PC-3 (cell line): ENCODE results near the gene MYH8. TPM values are rescaled to one million over a fixed set of nuclear protein-coding genes. Genes with fewer than 3 reads are reported as not detected.

Experiments used
- ATAC-seq: fragments of 200-7000 bp; cut with Tn5 transposase; 2 replicates; pipeline ENCODE4 v1.9.1; 2020; ENCODE audit warnings: mild to moderate bottlenecking, moderate library complexity
- Bru-seq: library from RNA; stranded (reverse); fragments of 400-500 nt; gene quantifications from one replicate; lab custom pipeline; 2021; lab: Mats Ljungman, UMichigan
- BruChase-seq, 2 experiments: library from RNA; stranded (reverse); fragments of 400-500 nt; gene quantifications; one replicate each; lab custom pipeline; 2021; lab: Mats Ljungman, UMichigan
- BruUV-seq: library from RNA; stranded (reverse); fragments of 400-500 nt; replicated peaks from 2 replicates; lab custom pipeline; 2021; lab: Mats Ljungman, UMichigan
- CTCF ChIA-PET: fragments of 300-600 bp; sonication (Branson Sonifier 250); formaldehyde crosslinking; loops from one replicate; lab custom pipeline; 2022; ENCODE audit warnings: antibody characterized with exemption; lab: Charles Lee
- POLR2A ChIA-PET: fragments of 300-600 bp; sonication (Branson Sonifier 250); formaldehyde crosslinking; loops from one replicate; lab custom pipeline; 2022; ENCODE audit warnings: antibody characterized with exemption; ENCODE audit not compliant: unreplicated experiment; lab: Charles Lee
- DNase-seq: peaks from one replicate; pipeline ENCODE4 v3.0.0-alpha.2; 2015
- H2AFZ ChIP-seq: fragments of 300-600 bp; sonication (generic); 2 replicates; pipeline ENCODE4 v1.6.0; 2016; ENCODE audit warnings: antibody characterized with exemption, low read length
- H3F3A ChIP-seq: fragments of 300-600 bp; sonication (generic); one replicate; pipeline ENCODE4 v1.6.0; 2017; ENCODE audit warnings: antibody characterized with exemption, low read length, control low read depth, mild to moderate bottlenecking; ENCODE audit not compliant: unreplicated experiment
- H3K27ac ChIP-seq: fragments of 300-600 bp; sonication (generic); 2 replicates; pipeline ENCODE4 v1.5.1; 2016; ENCODE audit warnings: mild to moderate bottlenecking, low read length
- H3K27me3 ChIP-seq: fragments of 300-600 bp; sonication (generic); 2 replicates; pipeline ENCODE4 v1.6.1; 2016; ENCODE audit warnings: low read length, mixed read lengths
- H3K36me3 ChIP-seq: fragments of 300-600 bp; sonication (generic); 2 replicates; pipeline ENCODE4 v1.6.1; 2016; ENCODE audit warnings: low read depth, mixed run types, low read length, mixed read lengths
- H3K4me1 ChIP-seq: fragments of 300-600 bp; sonication (generic); 2 replicates; pipeline ENCODE4 v1.5.1; 2016; ENCODE audit warnings: low read length; ENCODE audit not compliant: insufficient read depth
- H3K4me2 ChIP-seq: fragments of 300-600 bp; sonication (generic); 2 replicates; pipeline ENCODE4 v1.6.0; 2016; ENCODE audit warnings: low read length
- H3K4me3 ChIP-seq: fragments of 300-600 bp; sonication (generic); 2 replicates; pipeline ENCODE4 v1.5.1; 2016; ENCODE audit warnings: mild to moderate bottlenecking, low read length, mixed read lengths
- H3K79me2 ChIP-seq: fragments of 300-600 bp; sonication (generic); 2 replicates; pipeline ENCODE4 v1.6.1; 2017; ENCODE audit warnings: low read length, mixed read lengths
- H3K9ac ChIP-seq: fragments of 300-600 bp; sonication (generic); 2 replicates; pipeline ENCODE4 v1.6.0; 2016; ENCODE audit warnings: mild to moderate bottlenecking, low read length
- H3K9me2 ChIP-seq: fragments of 300-600 bp; sonication (generic); replicated peaks from 2 replicates; pipeline ENCODE4 v1.6.1; 2016; ENCODE audit warnings: mixed run types, low read length, mixed read lengths
- H3K9me3 ChIP-seq: fragments of 300-600 bp; sonication (generic); 2 replicates; pipeline ENCODE4 v1.6.1; 2016; ENCODE audit warnings: low read length, mixed read lengths
- H4K20me1 ChIP-seq: fragments of 300-600 bp; sonication (generic); 2 replicates; pipeline ENCODE4 v1.6.1; 2016; ENCODE audit warnings: low read length, mixed read lengths
- CTCF ChIP-seq: fragments of 300-600 bp; sonication (generic); conservative IDR thresholded peaks from 2 replicates; pipeline ENCODE4 v1.5.1; 2017; ENCODE audit warnings: antibody characterized with exemption, low read depth, mild to moderate bottlenecking, low read length
- EZH2 ChIP-seq: fragments of 300-600 bp; sonication (generic); IDR thresholded peaks from one replicate; pipeline ENCODE4 v1.6.1; 2017; ENCODE audit warnings: antibody characterized with exemption, mild to moderate bottlenecking, low read length; ENCODE audit not compliant: unreplicated experiment
- EZH2phosphoT487 ChIP-seq: fragments of 300-600 bp; sonication (generic); IDR thresholded peaks from 2 replicates; pipeline ENCODE4 v1.6.1; 2018; ENCODE audit warnings: mild to moderate bottlenecking, antibody characterized with exemption, low read length, borderline replicate concordance
- intact Hi-C: fragments of 100-400 bp; cut with micrococcal nuclease; formaldehyde crosslinking; loops from 2 replicates; pipeline ENCODE4 v1.9.0; 2023
- long read RNA-seq: library from polyadenylated mRNA; unstranded; transcript quantifications from one replicate; pipeline ENCODE4 v2.0.0, GENCODE V29; 2021; ENCODE audit not compliant: unreplicated experiment
- total RNA-seq: library from RNA; depleted of rRNA; stranded (reverse); fragments of >200 nt; gene quantifications from 2 replicates; pipeline ENCODE4 v1.2.3, GENCODE V29; 2014; rRNA removed

The MYH8 gene
- total RNA-seq (not detected in 2 replicates), Bru-seq, nascent RNA (not detected), BruChase-seq, experiment 1, labeled RNA remaining after a 6-hour chase (not detected), BruChase-seq, experiment 2, labeled RNA remaining after a 2-hour chase (not detected)
- long read RNA-seq: 0 reads

DNA sequence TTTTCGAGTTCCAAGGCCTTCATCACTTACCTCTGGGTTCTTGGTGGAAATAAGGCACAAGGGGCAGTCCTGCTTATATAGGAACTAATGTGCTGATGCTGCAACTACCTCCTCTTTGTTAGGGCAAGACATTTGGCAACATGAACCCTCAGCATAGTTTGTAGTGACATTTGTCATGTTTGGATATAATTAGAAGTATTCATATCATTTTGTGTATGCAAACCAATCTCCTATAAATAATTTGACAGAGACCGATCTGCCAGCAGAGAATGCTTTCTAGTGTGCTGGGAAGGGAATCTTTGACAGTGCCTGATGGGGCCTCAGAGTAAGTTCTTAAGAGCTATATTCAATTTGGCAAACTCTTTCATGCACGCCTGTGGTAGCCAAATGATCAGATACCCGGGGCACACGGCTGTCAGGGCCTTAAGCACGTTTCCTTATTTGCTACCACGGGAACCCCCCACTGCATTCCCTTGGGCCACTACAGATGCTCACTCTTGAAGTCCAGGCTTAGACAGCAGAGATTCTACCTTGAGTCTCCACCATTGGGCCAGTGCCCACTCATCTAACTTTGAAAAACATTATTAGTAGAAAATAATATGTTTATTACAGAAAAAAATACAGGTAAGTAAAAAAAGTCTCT, at the start of gene MYH8:
Gene MYH8, minus strand, starts transcription at position 51 of the 643 bp plus-strand sequence. CDS start 1,723 bp downstream, outside the sequence.
- H3K4me3 ChIP-seq: no peak within 1 kb of the TSS
- intact Hi-C loops: no loop called here
- POLR2A ChIA-PET: no interaction called here
- no TSS peak for BruUV-seq
- TF ChIP-seq EZH2: no peak
- TF ChIP-seq EZH2phosphoT487: no peak
- TF ChIP-seq CTCF: no peak
- no peaks in the 10 kb centered on the region for H3K9me2 ChIP-seq
- no peaks in the 10 kb centered on the region for H3K36me3 ChIP-seq
- H3K9ac ChIP-seq: no peak within 1 kb of the TSS
- peaks cover 11% of the 10 kb centered on the region; the same call in 1 of the 2 replicates for H3K27me3 ChIP-seq
- no peaks in the 10 kb centered on the region for H3K4me1 ChIP-seq
- H4K20me1 ChIP-seq: no peaks in the 10 kb centered on the region
- DNase-seq (no peak), ATAC-seq (no peak)
- H3K9me3 ChIP-seq: no peaks in the 10 kb centered on the region
- no peak within 1 kb of the TSS for H3K27ac ChIP-seq
- H3F3A ChIP-seq: no peaks in the 10 kb centered on the region
- H2AFZ ChIP-seq: no peak within 1 kb of the TSS
- H3K4me2 ChIP-seq: no peak within 1 kb of the TSS
- CTCF ChIA-PET: no interaction called here
- H3K79me2 ChIP-seq: no peaks in the 10 kb centered on the region

GRCh38 chr17:10469459-10469858, 47.7 kb upstream of the MYH8 start, which contains the start of gene MYH4:
Gene MYH4 (minus strand): TSS chr17:10469559. CDS start chr17:10466745, 2,814 bp downstream.
- Histone ChIP-seq H3K27ac (no peak within 1 kb of the TSS), H3K4me1 (no peaks in the 10 kb centered on the region), H3K9me2 (no peaks in the 10 kb centered on the region), H3K9ac (no peak within 1 kb of the TSS), H4K20me1 (no peaks in the 10 kb centered on the region), H2AFZ (no peak within 1 kb of the TSS), H3K36me3 (no peaks in the 10 kb centered on the region), H3K9me3 (no peaks in the 10 kb centered on the region), H3K79me2 (no peaks in the 10 kb centered on the region), H3K27me3 (no peaks in the 10 kb centered on the region), H3K4me2 (no peak within 1 kb of the TSS), H3F3A (no peaks in the 10 kb centered on the region), H3K4me3 (no peak within 1 kb of the TSS)
- TF ChIP-seq EZH2 (no peak), EZH2phosphoT487 (no peak), CTCF (no peak)
- no peak for ATAC-seq
- intact Hi-C loops: no loop called here
- no TSS peak for BruUV-seq
- no peak for DNase-seq
- CTCF ChIA-PET: no interaction called here
- POLR2A ChIA-PET: no interaction called here

DNA sequence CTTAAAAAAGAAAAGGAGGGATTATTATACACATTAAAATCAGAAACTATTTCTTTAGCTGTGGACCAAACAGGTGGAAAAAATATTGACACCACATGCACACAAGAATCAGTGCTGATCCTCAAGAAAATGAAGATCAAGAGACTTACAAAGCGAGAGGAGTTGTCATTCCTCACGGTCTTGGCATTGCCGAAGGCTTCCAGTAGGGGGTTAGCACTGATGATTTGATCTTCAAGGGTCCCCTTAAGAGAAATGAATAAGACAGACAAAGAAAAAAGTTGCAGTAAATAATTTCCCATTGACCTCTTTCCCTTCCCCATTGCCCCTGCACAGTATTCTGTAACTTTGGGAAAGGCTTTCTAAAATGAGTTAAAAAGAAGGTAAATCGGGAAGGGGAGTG, 41.7 kb upstream of the MYH8 start:
- Histone ChIP-seq H3K79me2 (no peaks in the 10 kb centered on the region), H3K9ac (no peak overlapping the region), H3K27me3 (no peaks in the 10 kb centered on the region), H3K4me1 (no peaks in the 10 kb centered on the region), H3K4me3 (no peak overlapping the region), H3K36me3 (no peaks in the 10 kb centered on the region), H3K4me2 (no peak overlapping the region), H3K27ac (no peak overlapping the region), H3K9me2 (no peaks in the 10 kb centered on the region), H3K9me3 (no peaks in the 10 kb centered on the region), H2AFZ (no peak overlapping the region), H3F3A (no peaks in the 10 kb centered on the region), H4K20me1 (no peaks in the 10 kb centered on the region)
- DNase-seq (no peak), ATAC-seq (no peak)
- TF ChIP-seq EZH2: no peak
- no peak for TF ChIP-seq EZH2phosphoT487
- TF ChIP-seq CTCF: no peak
- BruUV-seq: no TSS peak
- ChIA-PET POLR2A (no interaction called here), CTCF (no interaction called here)
- intact Hi-C loops: no loop called here
